Measurements from ENCODE around the gene CCDC69. TPM values are rescaled to one million over a fixed set of nuclear protein-coding genes. Genes with fewer than 3 reads are reported as not detected.

CCDC69 gene
- total RNA-seq, 2 donors from 2014 or later: 34.8 to 44.8 TPM

GRCh38 chr5:151249281-151249680, 25.4 kb upstream of the CCDC69 start:
- WGBS, 2 donors: 82 to 84% methylated on average over 5 of the region's 5 CpGs
- intact Hi-C loops (cut with DNase I): no loop called here
- no peaks in the 10 kb centered on the region for H3K27me3 ChIP-seq
- peak overlapping the region in 3 of 4 donors; percentile 8 to 56 (median 44) for H3K27ac ChIP-seq
- H3K36me3 ChIP-seq (replicated peaks in 1 of 2; ENCODE audit: insufficient read depth in 1 of 2, low read depth in 2 of 2): no peaks in the 10 kb centered on the region
- ATAC-seq (no peak), DNase-seq (no peak)
- no peak overlapping the region for H3K4me3 ChIP-seq
- no peak for TF ChIP-seq POLR2A (IDR thresholded peaks at IDR 0.05)
- no peak for TF ChIP-seq CTCF (IDR thresholded peaks at IDR 0.05)
- no peaks in the 10 kb centered on the region for H3K9me3 ChIP-seq
- H3K4me1 ChIP-seq: peaks cover 38% of the 10 kb centered on the region

- 42 to 56% methylated on average over 2 of the region's 2 CpGs for WGBS, 2 donors
- no peaks in the 10 kb centered on the region for H3K36me3 ChIP-seq (replicated peaks in 1 of 2; ENCODE audit: insufficient read depth in 1 of 2, low read depth in 2 of 2)
- no peak for ATAC-seq
- no peaks in the 10 kb centered on the region for H3K9me3 ChIP-seq
- no peak overlapping the region for H3K4me3 ChIP-seq
- TF ChIP-seq POLR2A (IDR thresholded peaks at IDR 0.05) (no peak), CTCF (IDR thresholded peaks at IDR 0.05) (no peak)
- intact Hi-C loops (cut with DNase I): no loop called here
- H3K4me1 ChIP-seq: peaks cover 32% of the 10 kb centered on the region
- H3K27me3 ChIP-seq: no peaks in the 10 kb centered on the region
- peak overlapping the region in 3 of 4 donors; percentile 8 to 56 (median 44) for H3K27ac ChIP-seq
- DNase-seq: peak in 3 of 4 donors; percentile 25 to 61 (median 44)
These were observed 24.8 kb upstream of the CCDC69 start for GRCh38 chr5:151248651-151249050.

GRCh38 chr5:151245680-151246219, 21.9 kb upstream of the CCDC69 start:
- WGBS, 2 donors: 76 to 88% methylated on average over 4 of the region's 4 CpGs
- Histone ChIP-seq H3K9me3 (no peaks in the 10 kb centered on the region), H3K27me3 (no peaks in the 10 kb centered on the region), H3K27ac (no peak overlapping the region), H3K4me1 (peaks cover 14% of the 10 kb centered on the region), H3K4me3 (no peak overlapping the region), H3K36me3 (replicated peaks in 1 of 2; ENCODE audit: insufficient read depth in 1 of 2, low read depth in 2 of 2) (no peaks in the 10 kb centered on the region)
- intact Hi-C loops (cut with DNase I): no loop called here
- no peak for TF ChIP-seq CTCF (IDR thresholded peaks at IDR 0.05)
- no peak for TF ChIP-seq POLR2A (IDR thresholded peaks at IDR 0.05)
- no peak for ATAC-seq
- DNase-seq: no peak

- Histone ChIP-seq H3K4me3 (no peak overlapping the region), H3K4me1 (peaks cover 11% of the 10 kb centered on the region), H3K36me3 (replicated peaks in 1 of 2; ENCODE audit: insufficient read depth in 1 of 2, low read depth in 2 of 2) (no peaks in the 10 kb centered on the region), H3K9me3 (no peaks in the 10 kb centered on the region), H3K27me3 (no peaks in the 10 kb centered on the region), H3K27ac (no peak overlapping the region)
- TF ChIP-seq CTCF (IDR thresholded peaks at IDR 0.05) (no peak), POLR2A (IDR thresholded peaks at IDR 0.05) (no peak)
- DNase-seq (no peak), ATAC-seq (no peak)
- intact Hi-C loops (cut with DNase I): no loop called here
- 90% methylated on average over 2 to 3 of the region's 3 CpGs for WGBS, 2 donors
These were observed 20.3 kb upstream of the CCDC69 start for GRCh38 chr5:151244206-151244605.

DNA sequence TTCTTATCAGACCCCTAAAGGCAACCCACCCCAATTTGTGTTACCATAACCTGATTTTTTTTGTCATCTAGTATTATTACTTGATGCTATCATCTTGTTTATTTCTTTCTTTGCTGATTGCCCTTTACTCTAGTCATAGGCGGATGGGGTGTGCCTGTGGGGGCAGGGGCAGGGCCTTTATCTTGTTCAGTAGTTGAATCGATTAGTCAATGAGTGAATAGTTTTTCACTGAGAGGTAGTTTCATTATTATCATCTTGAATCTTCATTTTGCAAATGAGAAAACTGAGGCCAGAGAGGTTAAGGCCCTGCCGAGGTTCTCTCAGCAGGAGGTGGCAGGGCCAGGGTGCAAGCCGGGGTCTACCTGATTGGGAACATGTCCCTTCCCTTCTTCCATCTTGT, 19.7 kb upstream of the CCDC69 start:
- Histone ChIP-seq H3K36me3 (replicated peaks in 1 of 2; ENCODE audit: insufficient read depth in 1 of 2, low read depth in 2 of 2) (no peaks in the 10 kb centered on the region), H3K9me3 (no peaks in the 10 kb centered on the region), H3K4me1 (peaks cover 5% of the 10 kb centered on the region), H3K27me3 (no peaks in the 10 kb centered on the region), H3K4me3 (no peak overlapping the region), H3K27ac (no peak overlapping the region)
- intact Hi-C loops (cut with DNase I): no loop called here
- 83 to 86% methylated on average over 4 of the region's 4 CpGs for WGBS, 2 donors
- DNase-seq (no peak), ATAC-seq (no peak)
- no peak for TF ChIP-seq CTCF (IDR thresholded peaks at IDR 0.05)
- no peak for TF ChIP-seq POLR2A (IDR thresholded peaks at IDR 0.05)

Data from body of pancreas (tissue), 4 donors.